Measurements from ENCODE around the gene PGM1. TPM values are rescaled to one million over a fixed set of nuclear protein-coding genes. Genes with fewer than 3 reads are reported as not detected.

PGM1 gene
- total RNA-seq, 1 donor from 2014 or later, result 34.9 TPM

- H3K4me1 Mint-ChIP-seq (ENCODE audit: unreplicated experiment), result peaks cover 45% of the 10 kb centered on the region
- no peak overlapping the region for H3K27ac Mint-ChIP-seq (ENCODE audit: unreplicated experiment)
- H3K4me3 Mint-ChIP-seq (ENCODE audit: unreplicated experiment), result no peak overlapping the region
- no peaks in the 10 kb centered on the region for H3K36me3 Mint-ChIP-seq (ENCODE audit: unreplicated experiment)
- no peaks in the 10 kb centered on the region for H3K27me3 Mint-ChIP-seq (ENCODE audit: unreplicated experiment)
- TF ChIP-seq CTCF (IDR thresholded peaks at IDR 0.05), result no peak
- no peaks in the 10 kb centered on the region for H3K9me3 Mint-ChIP-seq (ENCODE audit: unreplicated experiment)
- DNase-seq (ENCODE audit: extremely low spot score, unreplicated experiment), result no peak
These were observed 28.5 kb downstream of the PGM1 start for GRCh38 chr1:63621698-63622097.

- Mint-ChIP-seq H3K27ac (ENCODE audit: unreplicated experiment) (no peak overlapping the region), H3K4me1 (ENCODE audit: unreplicated experiment) (peaks cover 35% of the 10 kb centered on the region), H3K9me3 (ENCODE audit: unreplicated experiment) (no peaks in the 10 kb centered on the region), H3K27me3 (ENCODE audit: unreplicated experiment) (no peaks in the 10 kb centered on the region), H3K36me3 (ENCODE audit: unreplicated experiment) (no peaks in the 10 kb centered on the region), H3K4me3 (ENCODE audit: unreplicated experiment) (no peak overlapping the region)
- no peak for TF ChIP-seq CTCF (IDR thresholded peaks at IDR 0.05)
- no peak for DNase-seq (ENCODE audit: extremely low spot score, unreplicated experiment)
These were observed 29.8 kb downstream of the PGM1 start for GRCh38 chr1:63622849-63623566.

DNA sequence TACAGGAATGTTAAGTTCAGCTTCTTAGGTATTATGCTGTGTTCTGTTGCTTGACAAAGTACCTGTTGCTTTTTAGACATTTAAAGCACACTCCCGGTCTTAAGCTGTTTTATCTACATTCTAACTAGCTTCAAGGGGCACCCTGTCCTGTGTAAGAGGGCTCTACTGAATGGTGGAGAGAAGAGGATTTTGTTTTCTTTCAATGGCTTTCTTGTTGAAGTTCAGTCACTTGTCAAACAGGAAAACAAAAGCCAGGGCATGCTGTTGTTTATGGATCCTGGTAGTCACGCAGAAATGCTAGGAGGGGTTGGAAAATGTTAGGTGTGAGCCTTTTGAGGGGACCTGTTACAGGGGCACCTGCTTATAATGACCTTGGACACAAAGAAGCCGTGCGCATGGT is 30.7 kb downstream of the PGM1 start:
- DNase-seq (ENCODE audit: extremely low spot score, unreplicated experiment), result no peak
- Mint-ChIP-seq H3K4me3 (ENCODE audit: unreplicated experiment) (no peak overlapping the region), H3K36me3 (ENCODE audit: unreplicated experiment) (no peaks in the 10 kb centered on the region), H3K4me1 (ENCODE audit: unreplicated experiment) (peaks cover 30% of the 10 kb centered on the region), H3K27me3 (ENCODE audit: unreplicated experiment) (no peaks in the 10 kb centered on the region), H3K9me3 (ENCODE audit: unreplicated experiment) (no peaks in the 10 kb centered on the region), H3K27ac (ENCODE audit: unreplicated experiment) (no peak overlapping the region)
- no peak for TF ChIP-seq CTCF (IDR thresholded peaks at IDR 0.05)

DNA sequence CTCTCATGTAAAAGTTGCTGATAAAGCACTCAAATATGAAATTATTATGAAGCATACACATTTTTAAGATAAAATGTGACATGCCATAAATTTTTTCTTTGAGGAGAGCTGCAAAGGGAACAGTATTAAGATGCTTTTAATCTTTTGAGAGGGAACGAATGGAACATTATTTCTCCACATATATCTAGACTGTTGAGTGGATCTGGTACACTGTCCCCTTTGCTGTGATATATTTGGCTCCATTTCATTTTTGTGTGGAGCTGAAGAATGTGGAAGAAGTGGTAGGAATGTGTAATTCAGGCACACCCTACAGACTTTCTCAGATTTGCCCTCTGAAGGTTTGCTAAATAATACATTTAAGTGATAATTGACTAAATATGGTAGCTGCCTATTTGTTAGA is 31.7 kb downstream of the PGM1 start:
- TF ChIP-seq CTCF (IDR thresholded peaks at IDR 0.05), result peak; percentile 59
- Mint-ChIP-seq H3K9me3 (ENCODE audit: unreplicated experiment) (no peaks in the 10 kb centered on the region), H3K4me1 (ENCODE audit: unreplicated experiment) (peaks cover 28% of the 10 kb centered on the region), H3K27ac (ENCODE audit: unreplicated experiment) (no peak overlapping the region), H3K36me3 (ENCODE audit: unreplicated experiment) (peaks cover 4% of the 10 kb centered on the region), H3K27me3 (ENCODE audit: unreplicated experiment) (no peaks in the 10 kb centered on the region), H3K4me3 (ENCODE audit: unreplicated experiment) (no peak overlapping the region)
- no peak for DNase-seq (ENCODE audit: extremely low spot score, unreplicated experiment)

DNA sequence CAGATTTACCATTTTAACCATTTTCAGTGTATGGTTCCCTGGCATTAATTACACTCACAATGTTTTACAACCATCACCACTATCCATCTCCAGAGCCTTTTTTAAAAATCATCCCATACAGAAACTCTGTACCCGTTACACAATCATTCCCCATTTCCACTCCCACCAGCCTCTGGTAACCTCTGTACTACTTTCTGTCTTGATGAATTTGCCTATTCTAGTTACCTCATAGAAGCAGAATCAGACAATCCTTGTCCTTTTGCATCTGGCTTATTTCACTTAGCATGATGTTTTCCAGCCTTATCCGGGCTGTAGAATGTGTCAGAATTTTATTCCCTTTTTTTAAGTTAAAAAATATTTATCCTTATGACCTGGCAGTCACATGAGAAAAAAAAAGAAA is 33.0 kb downstream of the PGM1 start:
- Mint-ChIP-seq H3K4me3 (ENCODE audit: unreplicated experiment) (no peak overlapping the region), H3K27me3 (ENCODE audit: unreplicated experiment) (no peaks in the 10 kb centered on the region), H3K36me3 (ENCODE audit: unreplicated experiment) (peaks cover 4% of the 10 kb centered on the region), H3K4me1 (ENCODE audit: unreplicated experiment) (peaks cover 31% of the 10 kb centered on the region), H3K9me3 (ENCODE audit: unreplicated experiment) (no peaks in the 10 kb centered on the region), H3K27ac (ENCODE audit: unreplicated experiment) (no peak overlapping the region)
- DNase-seq (ENCODE audit: extremely low spot score, unreplicated experiment), result no peak
- no peak for TF ChIP-seq CTCF (IDR thresholded peaks at IDR 0.05)

Data from osteocyte (in vitro differentiated cells).